ENCODE results near the gene AIM2. TPM values are rescaled to one million over a fixed set of nuclear protein-coding genes. Genes with fewer than 3 reads are reported as not detected.
"Not testable (repeated sequence)": the region's sequence is repeated elsewhere in the genome, so short reads cannot be mapped to it uniquely, and the experiment has no call there.

The AIM2 gene
- polyA plus RNA-seq, 2 of the 4 experiments (the other 2 are of a cell fraction): not detected

DNA sequence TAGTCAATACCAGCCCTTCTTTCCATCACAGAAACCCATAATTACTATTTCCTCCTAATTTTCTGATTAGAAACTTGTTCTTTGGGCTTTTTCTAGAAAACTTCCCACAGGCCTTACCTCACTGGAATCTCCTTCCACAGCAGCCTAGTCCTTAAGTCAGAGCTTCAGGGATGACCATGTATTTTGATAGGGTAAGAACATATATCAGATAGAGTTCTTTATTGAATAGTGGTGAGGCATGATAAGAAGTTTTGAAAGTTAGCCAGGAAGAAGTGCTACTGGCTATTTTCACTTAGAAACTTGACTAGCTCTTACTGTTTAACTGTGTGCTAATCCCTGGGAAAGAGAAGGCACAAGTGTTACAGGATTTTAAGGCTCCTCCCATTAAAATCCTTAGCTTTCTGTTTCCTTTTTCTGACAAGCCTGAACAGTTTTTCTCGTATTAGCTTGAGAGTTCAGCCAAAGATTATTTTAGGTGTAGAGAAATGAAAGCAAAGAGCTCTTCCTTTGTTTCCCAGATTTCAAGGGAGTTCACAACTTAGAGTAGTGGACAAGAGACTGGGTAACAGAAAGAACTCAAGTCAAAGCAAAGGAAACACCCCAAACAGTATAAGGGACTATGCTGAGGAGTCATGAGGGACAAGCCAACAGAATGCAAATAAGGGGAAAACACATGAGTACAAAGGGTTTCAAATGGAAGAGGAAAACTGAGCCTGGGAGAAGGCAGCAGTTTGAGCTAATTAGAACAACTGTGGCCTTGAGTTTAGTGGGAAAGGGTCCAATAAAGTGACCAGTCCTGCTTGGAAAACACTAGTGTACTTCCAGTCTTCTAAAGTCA, 37.2 kb upstream of the AIM2 start:
- DNase-seq (ENCODE audit: low read depth in 1 of 2, low spot score in 1 of 2) (no peak), ATAC-seq (no peak), FAIRE-seq (no peak)
- Histone ChIP-seq H3K4me1 (no peaks in the 10 kb centered on the region), H3K27ac (no peak overlapping the region), H3K9me3 (no peaks in the 10 kb centered on the region), H3K4me2 (no peak overlapping the region), H3K4me3 (no peak overlapping the region)
- no peak for TF ChIP-seq FOXS1 (CRISPR knock-in tag; IDR thresholded peaks at IDR 0.05)
- no peak for TF ChIP-seq ZSCAN20 (CRISPR knock-in tag; IDR thresholded peaks at IDR 0.05)
- no peak for TF ChIP-seq ATOH8 (CRISPR knock-in tag; IDR thresholded peaks at IDR 0.05; ENCODE audit: low read depth)
- TF ChIP-seq HEYL (CRISPR knock-in tag; IDR thresholded peaks at IDR 0.05): no peak
- TF ChIP-seq EHMT2 (IDR thresholded peaks at IDR 0.05; ENCODE audit: low read depth): no peak
- TF ChIP-seq ZC3H11A (IDR thresholded peaks at IDR 0.05): no peak
- no peak for TF ChIP-seq ZFP36 (IDR thresholded peaks at IDR 0.05; ENCODE audit: borderline replicate concordance, partially characterized antibody)
- TF ChIP-seq, protein P1, sequence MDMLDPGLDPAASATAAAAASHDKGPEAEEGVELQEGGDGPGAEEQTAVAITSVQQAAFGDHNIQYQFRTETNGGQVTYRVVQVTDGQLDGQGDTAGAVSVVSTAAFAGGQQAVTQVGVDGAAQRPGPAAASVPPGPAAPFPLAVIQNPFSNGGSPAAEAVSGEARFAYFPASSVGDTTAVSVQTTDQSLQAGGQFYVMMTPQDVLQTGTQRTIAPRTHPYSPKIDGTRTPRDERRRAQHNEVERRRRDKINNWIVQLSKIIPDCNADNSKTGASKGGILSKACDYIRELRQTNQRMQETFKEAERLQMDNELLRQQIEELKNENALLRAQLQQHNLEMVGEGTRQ (IDR thresholded peaks at IDR 0.05): no peak
- TF ChIP-seq NPAS2 (CRISPR knock-in tag; IDR thresholded peaks at IDR 0.05; ENCODE audit: borderline replicate concordance): no peak
- TF ChIP-seq RAD21 (conservative IDR thresholded peaks at IDR 0.05 in 1 of 2, IDR thresholded peaks at IDR 0.05 in 1 of 2): no peak
- no peak for TF ChIP-seq CHD2 (IDR thresholded peaks at IDR 0.05; ENCODE audit: low read length, partially characterized antibody)
- TF ChIP-seq RCOR1 (IDR thresholded peaks at IDR 0.05; ENCODE audit: low read depth, low read length): no peak
- TF ChIP-seq, protein P2, sequence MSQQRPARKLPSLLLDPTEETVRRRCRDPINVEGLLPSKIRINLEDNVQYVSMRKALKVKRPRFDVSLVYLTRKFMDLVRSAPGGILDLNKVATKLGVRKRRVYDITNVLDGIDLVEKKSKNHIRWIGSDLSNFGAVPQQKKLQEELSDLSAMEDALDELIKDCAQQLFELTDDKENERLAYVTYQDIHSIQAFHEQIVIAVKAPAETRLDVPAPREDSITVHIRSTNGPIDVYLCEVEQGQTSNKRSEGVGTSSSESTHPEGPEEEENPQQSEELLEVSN (IDR thresholded peaks at IDR 0.05; ENCODE audit: borderline replicate concordance, low read depth): no peak
- no peak for TF ChIP-seq RARB (CRISPR knock-in tag; IDR thresholded peaks at IDR 0.05)
- TF ChIP-seq CTCF (IDR thresholded peaks at IDR 0.05): no peak
- TF ChIP-seq BCL3 (IDR thresholded peaks at IDR 0.05): no peak
- no peak for TF ChIP-seq CBX8 (IDR thresholded peaks at IDR 0.05)
- no peak for TF ChIP-seq TFCP2L1 (CRISPR knock-in tag; IDR thresholded peaks at IDR 0.05)
- no peak for TF ChIP-seq JUN (IDR thresholded peaks at IDR 0.05)
- POLR2A ChIA-PET: no interaction called here
- CTCF ChIA-PET: interaction anchor here (1.4 kb wide), 1 partner anchor 9 kb away, joined by 3 read pairs; no protein-coding TSS in a partner anchor
- 3% methylated on average over 1 of the region's 1 CpG for WGBS (ENCODE audit: missing lambda C conversion rate)

GRCh38 chr1:159103021-159103420, 26.5 kb upstream of the AIM2 start:
- FAIRE-seq, ATAC-seq: not testable (repeated sequence)

More at GRCh38 chr1:159103021-159103420, 26.5 kb upstream of the AIM2 start:
- CTCF ChIA-PET; H3K4me1 ChIP-seq; H3K27ac ChIP-seq; H3K9me3 ChIP-seq; DNase-seq (ENCODE audit: low read depth in 1 of 2, low spot score in 1 of 2); H3K4me2 ChIP-seq; POLR2A ChIA-PET; H3K4me3 ChIP-seq: not testable (repeated sequence)
- 21% methylated on average over 3 of the region's 3 CpGs for WGBS (ENCODE audit: missing lambda C conversion rate)

Data from A549 (cell line).